ENCODE measurements around the gene VAT1L.

DNA sequence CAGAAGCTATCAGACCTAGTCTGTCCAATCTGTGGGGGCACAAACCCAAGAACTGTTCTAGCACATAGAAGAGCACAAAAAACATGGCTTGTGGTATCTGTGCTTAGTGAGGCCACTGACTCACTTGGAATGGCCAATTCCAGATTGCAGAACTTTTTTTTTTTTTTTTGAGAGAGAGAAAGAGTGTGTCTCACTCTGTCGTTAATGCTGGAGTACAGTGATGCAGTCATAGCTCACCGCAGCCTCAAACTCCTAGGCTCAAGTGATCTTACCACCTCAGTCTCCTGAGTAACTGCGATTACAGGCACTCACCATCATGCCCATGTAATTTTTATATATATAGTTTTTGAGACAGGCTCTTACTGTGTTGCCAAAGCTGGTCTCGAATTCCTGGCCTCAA is 156.8 kb downstream of the VAT1L start:
- TF ChIP-seq POLR2A (IDR thresholded peaks at IDR 0.05; ENCODE audit: low read length) = no peak
- no peak for TF ChIP-seq GATA1 (IDR thresholded peaks at IDR 0.05; ENCODE audit: low read depth, low read length)
